Measurements from ENCODE around the gene MAP3K8. TPM values are rescaled to one million over a fixed set of nuclear protein-coding genes. Genes with fewer than 3 reads are reported as not detected.

Gene MAP3K8
- total RNA-seq, 1 donor from 2014 or later: 11.5 TPM

- Mint-ChIP-seq H3K27me3 (ENCODE audit: unreplicated experiment) (peaks cover 24% of the 10 kb centered on the region), H3K36me3 (ENCODE audit: unreplicated experiment) (no peaks in the 10 kb centered on the region), H3K4me1 (ENCODE audit: unreplicated experiment) (no peaks in the 10 kb centered on the region), H3K9me3 (ENCODE audit: unreplicated experiment) (no peaks in the 10 kb centered on the region), H3K4me3 (ENCODE audit: unreplicated experiment) (no peak overlapping the region), H3K27ac (ENCODE audit: unreplicated experiment) (no peak overlapping the region)
- no peak for DNase-seq (ENCODE audit: extremely low spot score, unreplicated experiment)
- TF ChIP-seq CTCF (IDR thresholded peaks at IDR 0.05): no peak
Observed at GRCh38 chr10:30488316-30488715, 54.3 kb downstream of the MAP3K8 start.

GRCh38 chr10:30489346-30489745 is 55.4 kb downstream of the MAP3K8 start:
- Mint-ChIP-seq H3K36me3 (ENCODE audit: unreplicated experiment) (no peaks in the 10 kb centered on the region), H3K4me3 (ENCODE audit: unreplicated experiment) (no peak overlapping the region), H3K27me3 (ENCODE audit: unreplicated experiment) (peaks cover 24% of the 10 kb centered on the region), H3K27ac (ENCODE audit: unreplicated experiment) (no peak overlapping the region), H3K9me3 (ENCODE audit: unreplicated experiment) (peaks cover under 1% of the 10 kb centered on the region), H3K4me1 (ENCODE audit: unreplicated experiment) (peaks cover 3% of the 10 kb centered on the region)
- no peak for DNase-seq (ENCODE audit: extremely low spot score, unreplicated experiment)
- no peak for TF ChIP-seq CTCF (IDR thresholded peaks at IDR 0.05)

GRCh38 chr10:30490289-30491000 is 56.5 kb downstream of the MAP3K8 start:
- Mint-ChIP-seq H3K9me3 (ENCODE audit: unreplicated experiment) (peaks cover 5% of the 10 kb centered on the region), H3K4me1 (ENCODE audit: unreplicated experiment) (peaks cover 3% of the 10 kb centered on the region), H3K4me3 (ENCODE audit: unreplicated experiment) (no peak overlapping the region), H3K36me3 (ENCODE audit: unreplicated experiment) (no peaks in the 10 kb centered on the region), H3K27me3 (ENCODE audit: unreplicated experiment) (peaks cover 24% of the 10 kb centered on the region), H3K27ac (ENCODE audit: unreplicated experiment) (no peak overlapping the region)
- no peak for TF ChIP-seq CTCF (IDR thresholded peaks at IDR 0.05)
- DNase-seq (ENCODE audit: extremely low spot score, unreplicated experiment): no peak

GRCh38 chr10:30491204-30491915 is 57.4 kb downstream of the MAP3K8 start:
- Mint-ChIP-seq H3K36me3 (ENCODE audit: unreplicated experiment) (no peaks in the 10 kb centered on the region), H3K9me3 (ENCODE audit: unreplicated experiment) (peaks cover 5% of the 10 kb centered on the region), H3K4me1 (ENCODE audit: unreplicated experiment) (peaks cover 3% of the 10 kb centered on the region), H3K4me3 (ENCODE audit: unreplicated experiment) (no peak overlapping the region), H3K27me3 (ENCODE audit: unreplicated experiment) (peaks cover 24% of the 10 kb centered on the region), H3K27ac (ENCODE audit: unreplicated experiment) (no peak overlapping the region)
- no peak for DNase-seq (ENCODE audit: extremely low spot score, unreplicated experiment)
- TF ChIP-seq CTCF (IDR thresholded peaks at IDR 0.05): no peak

- no peak overlapping the region for H3K4me3 Mint-ChIP-seq (ENCODE audit: unreplicated experiment)
- no peaks in the 10 kb centered on the region for H3K36me3 Mint-ChIP-seq (ENCODE audit: unreplicated experiment)
- H3K27me3 Mint-ChIP-seq (ENCODE audit: unreplicated experiment): peaks cover 24% of the 10 kb centered on the region
- H3K9me3 Mint-ChIP-seq (ENCODE audit: unreplicated experiment): peaks cover 5% of the 10 kb centered on the region
- no peak for DNase-seq (ENCODE audit: extremely low spot score, unreplicated experiment)
- peaks cover 3% of the 10 kb centered on the region for H3K4me1 Mint-ChIP-seq (ENCODE audit: unreplicated experiment)
- TF ChIP-seq CTCF (IDR thresholded peaks at IDR 0.05): no peak
- H3K27ac Mint-ChIP-seq (ENCODE audit: unreplicated experiment): no peak overlapping the region
Observed at GRCh38 chr10:30491916-30492515, 58.0 kb downstream of the MAP3K8 start.
